ENCODE data around the gene ELOVL3.
A peak's percentile ranks its signal among the peaks of the same experiment; 100 is the strongest.
"Not testable (repeated sequence)": the region's sequence is repeated elsewhere in the genome, so short reads cannot be mapped to it uniquely, and the experiment has no call there.

The ELOVL3 gene

GRCh38 chr10:102227050-102227449, 951 bp downstream of the ELOVL3 start:
- DNase-seq: no peak

DNA sequence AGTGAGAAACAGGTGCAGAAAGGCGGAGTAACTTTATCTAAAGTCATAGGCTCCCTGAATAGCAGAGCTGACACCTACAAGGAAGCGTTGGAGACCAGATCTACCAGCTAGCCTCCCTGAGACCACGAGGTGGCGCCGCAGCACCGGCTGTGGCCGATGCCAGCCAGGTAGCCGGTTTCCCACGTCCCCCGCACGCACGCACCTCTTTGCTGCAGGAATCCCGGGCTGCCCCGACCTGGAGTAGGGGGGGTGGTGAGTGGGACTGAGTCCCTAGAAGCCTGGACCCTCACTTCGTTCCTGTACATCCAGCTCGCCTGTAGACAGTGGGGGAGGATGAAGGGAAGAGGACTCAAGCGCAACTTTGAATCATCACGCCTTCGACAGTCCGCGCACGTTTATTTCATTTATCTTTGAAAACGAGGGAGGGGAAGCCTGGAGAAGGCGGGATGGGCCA, 3.7 kb downstream of the ELOVL3 start:
- peak; percentile 87 for DNase-seq

GRCh38 chr10:102230264-102230860, 4.3 kb downstream of the ELOVL3 start:
- no peak for DNase-seq

DNA sequence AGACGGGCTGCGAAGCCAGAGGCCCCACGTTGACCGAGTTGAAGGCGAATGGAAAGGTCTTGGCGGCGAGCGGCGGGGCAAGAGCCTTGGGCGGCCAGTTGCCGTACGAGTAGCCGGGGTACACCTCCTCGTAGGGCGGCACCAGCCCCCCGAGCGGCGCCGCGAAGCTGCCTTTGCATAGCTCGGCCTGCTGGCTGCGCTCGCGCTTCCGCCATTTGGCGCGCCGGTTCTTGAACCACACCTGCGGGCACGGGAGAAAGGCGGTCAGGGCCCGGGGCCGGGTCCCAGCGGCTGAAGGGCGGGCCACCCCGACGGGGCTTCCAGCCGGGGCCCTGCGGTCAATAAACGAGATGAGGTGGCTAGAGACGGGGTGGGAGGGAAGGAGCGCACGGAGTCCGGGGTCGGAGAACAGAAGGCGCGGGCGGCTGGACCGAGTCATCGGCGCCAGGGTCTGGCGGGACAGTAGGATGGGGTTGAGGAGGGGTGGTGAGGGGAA, 4.8 kb downstream of the ELOVL3 start:
- DNase-seq: no peak

- DNase-seq: peak; percentile 77
Measured at GRCh38 chr10:102231357-102232318, 5.5 kb downstream of the ELOVL3 start.

DNA sequence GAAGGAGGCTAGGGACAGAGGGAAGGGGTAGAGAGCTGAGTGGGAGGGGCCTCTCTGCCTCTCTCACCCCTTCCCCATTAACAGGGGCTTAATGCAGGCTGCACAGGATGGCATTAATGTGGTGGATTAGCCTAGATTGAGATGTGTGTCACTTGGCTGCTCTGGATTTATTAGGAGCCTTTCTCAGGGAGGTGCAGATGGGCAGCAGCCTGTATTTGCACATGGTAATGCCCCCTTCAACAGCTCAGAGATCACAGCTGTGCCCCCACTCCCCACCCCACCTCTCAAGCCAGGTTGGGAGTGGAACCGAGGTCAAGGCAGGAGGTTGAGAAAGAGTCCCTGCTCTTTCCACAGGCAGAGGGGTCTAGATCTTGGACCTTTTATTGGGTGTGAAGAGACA, 7.9 kb downstream of the ELOVL3 start:
- DNase-seq: no peak

GRCh38 chr10:102234888-102235597, 8.9 kb downstream of the ELOVL3 start:
- DNase-seq: no peak

GRCh38 chr10:102235598-102235920, 9.5 kb downstream of the ELOVL3 start:
- DNase-seq: no peak

DNA sequence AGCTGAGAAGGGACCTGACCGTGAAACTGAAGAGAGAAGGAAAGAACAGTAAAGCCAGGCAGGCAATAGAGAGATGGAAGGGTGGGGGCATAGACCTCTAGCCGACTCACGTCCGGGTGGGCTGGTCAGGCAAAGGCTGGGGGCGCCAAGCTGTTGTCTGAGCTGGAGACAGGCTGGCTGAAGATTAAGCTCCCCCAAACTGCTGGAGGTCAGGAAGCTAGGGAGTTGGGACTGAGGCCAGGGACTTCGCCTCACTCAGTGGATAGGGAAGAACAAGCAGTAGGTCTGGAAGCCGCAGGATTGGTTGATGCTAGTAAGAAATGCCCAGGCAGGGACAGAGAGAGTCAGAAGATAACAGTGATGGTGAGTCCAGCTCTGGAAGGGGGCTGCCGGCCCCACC, 9.9 kb downstream of the ELOVL3 start:
- no peak for DNase-seq

DNA sequence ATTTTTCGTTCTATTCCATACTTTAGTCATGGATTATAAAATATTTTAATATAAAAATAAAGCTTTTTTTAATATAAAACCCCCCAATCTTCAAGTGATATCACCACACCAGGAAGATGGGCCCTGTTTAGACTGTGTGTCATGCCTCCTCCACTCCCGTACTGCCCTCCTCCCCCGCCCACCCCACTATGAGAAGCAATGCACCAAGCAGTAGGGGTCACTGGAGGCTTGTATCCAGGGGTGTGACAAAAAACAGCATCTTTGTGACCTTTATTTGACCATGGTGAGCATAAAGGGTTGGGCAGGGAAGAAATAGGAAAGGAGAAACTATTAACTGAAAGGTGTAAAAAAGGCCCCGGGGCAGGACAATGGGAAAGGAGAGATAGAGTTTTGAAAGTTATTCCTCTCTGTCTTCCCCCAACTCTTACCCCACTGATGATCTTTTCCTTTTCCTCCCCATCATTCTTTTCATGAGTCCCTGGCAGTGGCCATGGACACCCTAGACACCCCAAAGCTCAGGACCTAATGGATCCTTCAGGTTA, 11.7 kb downstream of the ELOVL3 start:
- no peak for DNase-seq

- DNase-seq: no peak
Measured at GRCh38 chr10:102240467-102241031, 14.4 kb downstream of the ELOVL3 start.

DNA sequence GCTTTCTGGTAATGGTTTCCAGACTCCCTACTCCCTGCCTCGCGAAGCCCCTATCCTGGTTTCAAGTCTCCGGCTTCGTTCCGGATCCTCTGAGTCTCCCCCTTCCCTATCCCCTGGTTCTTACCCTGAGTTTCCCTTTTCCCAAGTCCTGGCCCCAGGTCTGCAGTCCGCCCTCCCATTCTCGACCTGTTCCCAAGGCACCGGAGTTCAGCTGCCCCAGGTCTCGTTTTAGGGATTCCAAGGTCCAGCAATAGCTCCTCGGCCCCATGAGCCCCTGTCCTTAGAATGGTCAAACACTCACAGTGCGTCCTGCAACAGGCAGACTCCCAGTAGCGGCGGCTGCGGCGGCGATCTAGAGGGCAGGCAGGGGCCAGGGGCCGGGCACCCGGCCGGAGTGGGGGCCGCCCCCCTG, 14.9 kb downstream of the ELOVL3 start:
- no peak for DNase-seq

DNA sequence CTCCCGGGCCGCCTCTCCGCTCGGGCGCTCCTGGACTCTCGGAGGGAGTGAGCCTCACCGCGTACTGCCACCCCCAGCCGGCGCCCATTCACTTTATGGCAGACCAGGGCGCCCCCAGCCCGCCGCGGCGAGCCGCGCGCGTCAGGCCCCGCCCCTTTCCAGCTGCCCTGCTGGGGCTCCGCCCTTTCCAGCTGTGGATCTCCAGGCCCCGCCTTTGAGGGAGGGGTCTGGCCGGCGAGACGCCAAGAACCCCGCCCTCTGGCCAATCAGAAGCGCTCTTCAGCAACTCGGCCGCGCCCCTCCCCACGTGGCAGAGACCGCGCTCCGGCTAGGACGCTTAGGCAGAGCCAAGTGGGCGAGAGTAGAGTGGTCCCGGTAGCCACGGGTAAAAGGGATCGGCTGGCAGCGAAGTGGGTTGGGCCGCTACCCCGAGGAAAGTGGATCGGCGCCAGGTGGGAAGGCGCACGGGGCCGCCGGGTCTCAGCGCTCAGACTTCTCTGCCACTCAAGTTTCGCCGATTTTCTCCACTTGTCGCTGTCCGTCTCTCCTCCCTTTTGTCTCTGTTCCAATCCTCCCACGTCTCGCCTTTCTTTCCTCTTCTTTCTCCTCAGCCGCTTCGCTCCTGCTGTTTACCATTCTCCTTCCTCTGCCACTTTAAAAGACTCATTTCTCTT, 15.5 kb downstream of the ELOVL3 start, which contains the start of gene PITX3:
Gene PITX3, minus strand, starts transcription at position 69 of the 674 bp plus-strand sequence. CDS start 9,432 bp downstream, outside the sequence.
- DNase-seq: peak; percentile 95

GRCh38 chr10:102242118-102242485, 16.0 kb downstream of the ELOVL3 start:
- no peak for DNase-seq

DNA sequence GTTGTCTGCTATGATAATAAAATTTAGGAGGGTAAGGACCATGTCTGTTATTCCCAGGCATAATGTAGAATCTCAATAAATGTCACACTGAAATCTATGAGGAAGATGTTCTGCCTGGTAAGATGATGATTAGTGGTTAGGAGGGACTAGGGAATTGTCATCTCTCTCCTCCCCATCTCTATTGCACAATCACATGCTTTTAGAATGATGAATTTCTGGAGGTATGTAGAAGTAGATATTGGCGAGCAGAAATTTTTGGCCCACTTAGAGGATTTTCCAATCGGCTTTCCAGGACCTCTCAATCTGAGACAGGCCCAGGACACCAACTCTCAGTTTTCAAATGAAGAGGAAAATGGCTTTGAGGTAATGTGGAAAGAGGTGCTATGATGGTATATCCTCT, 17.2 kb downstream of the ELOVL3 start:
- DNase-seq: no peak

- peak; percentile 99 for DNase-seq
Measured at GRCh38 chr10:102245082-102245931, 19.2 kb downstream of the ELOVL3 start, which contains the start of gene GBF1. Gene GBF1 (plus strand): TSS chr10:102245532. CDS start chr10:102258939, 13,407 bp downstream.

- no peak for DNase-seq
Measured at GRCh38 chr10:102245932-102246251, 19.8 kb downstream of the ELOVL3 start.

GRCh38 chr10:102246261-102246660, 20.2 kb downstream of the ELOVL3 start:
- peak; percentile 28 for DNase-seq

- DNase-seq: no peak
Measured at GRCh38 chr10:102247734-102248133, 21.6 kb downstream of the ELOVL3 start.

GRCh38 chr10:102252508-102252907, 26.4 kb downstream of the ELOVL3 start:
- not testable (repeated sequence) for DNase-seq

DNA sequence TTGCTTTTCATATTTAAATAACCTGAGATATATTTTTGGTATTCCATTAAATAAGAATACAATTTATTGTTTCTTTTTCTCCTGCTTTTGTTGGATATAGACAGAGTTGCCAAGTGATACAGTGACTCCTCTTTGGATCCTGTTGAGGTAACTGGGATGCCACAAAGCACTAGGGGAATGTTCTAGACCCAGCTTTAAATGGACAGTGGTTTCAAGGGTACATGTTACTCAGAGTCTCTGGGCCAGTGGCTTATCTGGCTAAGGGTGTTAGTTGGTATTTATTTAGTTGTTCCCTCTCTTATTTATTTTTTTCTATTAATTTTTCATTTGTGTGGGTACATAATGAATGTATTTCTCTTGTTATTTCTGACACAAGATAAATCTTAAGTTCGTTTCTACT, 28.3 kb downstream of the ELOVL3 start:
- no peak for DNase-seq

All from activated CD4-positive, alpha-beta T cell treated with anti-CD3 and anti-CD28 coated beads, Interleukin-2, amount 50 U/mL, for 16 hours (primary cell).